HG03159 (cell line): ENCODE results near the gene TMEM95.
A peak's percentile ranks its signal among the peaks of the same experiment; 100 is the strongest.

ENCODE experiments used
- ATAC-seq: cut with Tn5 transposase; IDR thresholded peaks from one replicate; pipeline ENCODE4 v1.9.1; 2021; ENCODE audit warnings: mild to moderate bottlenecking, moderate library complexity; ENCODE audit not compliant: unreplicated experiment

TMEM95 gene

GRCh38 chr17:7370853-7371252, 15.9 kb downstream of the TMEM95 start:
- no peak for ATAC-seq

- no peak for ATAC-seq
Measured at GRCh38 chr17:7374353-7374752, 19.4 kb downstream of the TMEM95 start.

GRCh38 chr17:7379134-7379533, 24.2 kb downstream of the TMEM95 start:
- no peak for ATAC-seq

GRCh38 chr17:7380321-7380720, 25.4 kb downstream of the TMEM95 start:
- no peak for ATAC-seq

GRCh38 chr17:7380855-7381683, 26.1 kb downstream of the TMEM95 start, which contains the start of gene TNK1:
TNK1 (plus strand) TSS chr17:7381089; CDS start chr17:7382927, 1,838 bp downstream.
- ATAC-seq: no peak

GRCh38 chr17:7382901-7383300, 27.9 kb downstream of the TMEM95 start:
- ATAC-seq: no peak

GRCh38 chr17:7383371-7383741, 28.4 kb downstream of the TMEM95 start:
- no peak for ATAC-seq

- peak; percentile 50 for ATAC-seq
Measured at GRCh38 chr17:7383742-7384488, 29.0 kb downstream of the TMEM95 start.

- ATAC-seq: no peak
Measured at GRCh38 chr17:7384489-7385081, 29.6 kb downstream of the TMEM95 start.

GRCh38 chr17:7388856-7389255, 33.9 kb downstream of the TMEM95 start:
- no peak for ATAC-seq

GRCh38 chr17:7389924-7390910, 35.3 kb downstream of the TMEM95 start:
- ATAC-seq: no peak

- ATAC-seq: no peak
Measured at GRCh38 chr17:7391307-7391706, 36.4 kb downstream of the TMEM95 start.

- ATAC-seq: no peak
Measured at GRCh38 chr17:7392696-7393612, 38.0 kb downstream of the TMEM95 start.

- peak; percentile 36 for ATAC-seq
Measured at GRCh38 chr17:7393613-7394451, 38.9 kb downstream of the TMEM95 start.

- ATAC-seq: peak; percentile 69
Measured at GRCh38 chr17:7394452-7395191, 39.7 kb downstream of the TMEM95 start, which contains the start of gene PLSCR3. PLSCR3 (minus strand) TSS chr17:7394525; CDS start chr17:7394110, 415 bp downstream.

GRCh38 chr17:7396147-7396546, 41.2 kb downstream of the TMEM95 start:
- ATAC-seq: no peak

- no peak for ATAC-seq
Measured at GRCh38 chr17:7398612-7399011, 43.7 kb downstream of the TMEM95 start.
